Measurements from ENCODE around the gene GFOD2. TPM values are rescaled to one million over a fixed set of nuclear protein-coding genes. Genes with fewer than 3 reads are reported as not detected.
"Not testable (repeated sequence)": the region's sequence is repeated elsewhere in the genome, so short reads cannot be mapped to it uniquely, and the experiment has no call there.

GFOD2 gene
- total RNA-seq, 2 experiments from 2014 or later = 7.3 to 8.2 TPM

DNA sequence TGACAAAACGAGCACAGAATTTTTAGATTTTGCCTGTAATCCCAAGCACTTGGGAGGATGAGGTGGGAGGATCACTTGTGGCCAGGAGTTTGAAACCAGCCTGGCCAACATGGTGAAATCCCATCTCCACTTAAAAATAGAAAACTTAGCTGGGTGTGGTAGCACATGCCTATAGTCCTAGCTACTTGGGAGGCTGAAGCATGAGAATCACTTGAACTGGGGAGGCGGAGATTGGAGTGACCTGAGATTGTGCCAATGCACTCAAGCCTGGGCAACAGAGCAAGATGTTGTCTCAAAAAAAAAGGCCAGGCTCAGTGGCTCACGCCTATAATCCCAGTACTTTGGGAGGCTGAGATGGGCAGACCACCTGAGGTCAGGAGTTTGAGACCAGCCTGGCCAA is 32.2 kb upstream of the GFOD2 start:
- H3K36me3 Mint-ChIP-seq (ENCODE audit: low read depth); CTCF ChIA-PET; H3K27me3 Mint-ChIP-seq (ENCODE audit: low read depth); H3K9me3 Mint-ChIP-seq; DNase-seq; H3K27ac Mint-ChIP-seq; H3K4me1 Mint-ChIP-seq (ENCODE audit: low read depth); intact Hi-C loops (cut with micrococcal nuclease); H3K4me3 Mint-ChIP-seq: not testable (repeated sequence)

DNA sequence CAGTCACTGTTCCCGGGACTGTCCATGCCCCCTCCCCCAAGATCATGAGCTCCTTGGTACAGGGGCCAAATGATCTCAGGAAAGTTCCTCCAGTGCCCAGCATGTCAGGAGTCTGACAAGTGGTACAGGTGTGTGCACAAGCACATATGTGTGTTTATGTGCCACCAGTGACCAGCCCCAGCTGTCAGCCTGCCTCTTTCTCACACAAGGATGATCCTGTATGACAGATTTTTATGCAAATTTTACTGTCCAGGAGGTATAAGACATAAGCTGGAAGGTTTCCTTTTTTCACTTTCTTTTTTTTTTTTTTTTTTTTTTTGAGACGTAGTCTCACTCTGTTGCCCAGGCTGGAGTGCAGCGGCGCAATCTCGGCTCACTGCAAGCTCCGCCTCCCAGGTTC is 31.4 kb upstream of the GFOD2 start:
- CTCF ChIA-PET = interaction anchor here (0.6 to 1.3 kb wide), 2 partner anchors 66 to 188 kb away, joined by 3 to 7 read pairs; no protein-coding TSS in a partner anchor
- Mint-ChIP-seq H3K9me3 (no peaks in the 10 kb centered on the region), H3K4me1 (ENCODE audit: low read depth) (no peaks in the 10 kb centered on the region), H3K27me3 (ENCODE audit: low read depth) (no peaks in the 10 kb centered on the region), H3K36me3 (ENCODE audit: low read depth) (peaks cover 6% of the 10 kb centered on the region), H3K4me3 (no peak overlapping the region), H3K27ac (no peak overlapping the region)
- intact Hi-C loops (cut with micrococcal nuclease) = no loop called here
- no peak for DNase-seq

DNA sequence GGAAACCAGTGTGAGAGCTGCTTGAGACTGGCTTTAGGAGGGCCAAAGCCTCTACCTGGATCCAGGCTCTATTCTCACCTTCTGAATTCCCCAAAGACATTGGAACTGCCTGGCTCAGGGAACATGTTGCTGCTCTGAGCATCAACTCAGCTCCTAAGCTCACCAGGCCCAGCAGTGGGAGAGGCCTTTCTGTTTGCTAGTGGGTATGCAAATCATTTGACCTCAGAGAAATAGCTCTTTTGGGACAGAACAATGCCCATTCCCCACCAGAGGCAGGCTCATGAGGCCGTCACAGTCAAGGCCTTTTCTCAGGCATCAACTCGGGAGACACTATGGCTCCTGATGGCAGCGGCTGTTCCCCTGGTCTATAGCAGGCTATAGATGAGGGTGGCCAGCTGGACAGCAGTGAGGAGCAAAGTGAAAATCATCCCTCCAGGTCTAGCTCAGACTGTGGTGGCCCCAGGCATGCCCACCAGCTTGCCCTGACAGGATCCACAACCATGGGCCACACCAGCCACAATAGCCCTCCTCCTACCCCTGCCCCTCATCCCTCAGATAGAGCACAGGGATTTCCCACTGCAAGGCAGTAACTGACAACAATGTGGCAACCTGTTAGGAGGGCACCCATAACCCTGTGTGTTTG is 30.4 kb upstream of the GFOD2 start:
- CTCF ChIA-PET = interaction anchor here (0.5 to 1.3 kb wide), 4 partner anchors 27 to 651 kb away, joined by 3 to 7 read pairs (median 4); no protein-coding TSS in a partner anchor
- Mint-ChIP-seq H3K4me1 (ENCODE audit: low read depth) (no peaks in the 10 kb centered on the region), H3K27ac (no peak overlapping the region), H3K27me3 (ENCODE audit: low read depth) (no peaks in the 10 kb centered on the region), H3K9me3 (no peaks in the 10 kb centered on the region), H3K4me3 (no peak overlapping the region), H3K36me3 (ENCODE audit: low read depth) (peaks cover 6% of the 10 kb centered on the region)
- DNase-seq = no peak
- intact Hi-C loops (cut with micrococcal nuclease) = no loop called here

DNA sequence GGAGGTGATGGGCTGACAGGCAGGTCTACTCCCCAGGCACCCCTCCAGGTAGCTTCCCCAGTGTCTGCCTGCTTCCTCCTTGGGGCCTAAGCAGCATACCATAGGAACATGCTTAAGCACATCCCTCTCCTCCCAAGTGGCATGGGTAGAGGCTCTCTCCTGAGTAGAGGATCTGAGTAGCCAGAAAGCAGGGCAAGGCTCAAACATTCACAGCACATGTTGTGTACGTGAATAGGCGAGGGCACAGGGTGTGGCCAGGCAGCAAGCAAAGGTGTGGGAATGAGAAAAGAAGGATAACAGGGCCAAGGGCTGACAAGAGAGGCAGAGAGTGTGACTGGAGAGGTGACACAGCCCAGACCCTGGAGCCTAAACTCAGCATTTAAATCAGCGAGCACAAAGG is 29.7 kb upstream of the GFOD2 start:
- H3K4me1 Mint-ChIP-seq (ENCODE audit: low read depth) = no peaks in the 10 kb centered on the region
- intact Hi-C loops (cut with micrococcal nuclease) = no loop called here
- CTCF ChIA-PET = no interaction called here
- no peaks in the 10 kb centered on the region for H3K27me3 Mint-ChIP-seq (ENCODE audit: low read depth)
- no peaks in the 10 kb centered on the region for H3K9me3 Mint-ChIP-seq
- H3K27ac Mint-ChIP-seq = no peak overlapping the region
- H3K36me3 Mint-ChIP-seq (ENCODE audit: low read depth) = peaks cover 3% of the 10 kb centered on the region
- no peak overlapping the region for H3K4me3 Mint-ChIP-seq
- no peak for DNase-seq

DNA sequence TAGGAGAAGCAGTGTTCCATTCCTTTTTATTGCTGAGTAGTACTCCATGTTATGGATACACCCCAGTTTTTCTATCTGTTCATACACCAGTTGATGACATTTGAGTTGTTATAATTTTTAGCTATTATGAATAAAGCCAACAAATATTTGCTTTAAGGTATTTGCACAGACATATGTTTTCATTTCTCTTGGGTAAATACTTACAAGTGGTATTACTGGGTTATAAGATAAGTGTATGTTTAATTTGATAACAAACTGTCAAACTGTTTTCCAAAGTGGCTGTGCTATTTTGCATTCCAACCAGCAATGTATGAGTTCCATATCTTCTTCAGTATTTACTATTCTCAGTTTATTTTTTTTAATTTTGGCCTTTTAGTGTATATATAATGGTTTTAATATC is 27.7 kb upstream of the GFOD2 start:
- CTCF ChIA-PET = interaction anchor here (1.2 kb wide), 1 partner anchor 10 kb away, joined by 4 read pairs; no protein-coding TSS in a partner anchor
- no peaks in the 10 kb centered on the region for H3K9me3 Mint-ChIP-seq
- intact Hi-C loops (cut with micrococcal nuclease) = no loop called here

DNA sequence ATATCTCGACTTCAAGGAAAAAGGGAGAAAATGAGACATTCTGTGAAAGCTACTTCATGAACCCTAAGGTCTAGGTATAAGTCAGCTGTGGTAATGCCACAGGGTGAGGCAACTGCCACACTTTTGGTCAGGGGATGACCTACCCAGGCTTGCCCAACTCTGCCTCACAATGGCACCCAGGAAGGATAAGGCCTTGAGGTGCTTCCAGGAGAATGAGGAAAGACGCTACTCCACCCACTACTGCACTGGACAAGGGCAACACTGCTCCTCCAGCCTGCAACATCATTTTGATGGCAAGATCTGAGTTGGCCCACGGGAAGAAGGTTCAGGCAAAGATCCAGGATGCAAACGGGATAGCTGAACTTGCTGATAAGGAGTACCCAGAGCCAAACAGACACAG is 22.0 kb upstream of the GFOD2 start:
- Mint-ChIP-seq H3K4me3 (no peak overlapping the region), H3K4me1 (ENCODE audit: low read depth) (no peaks in the 10 kb centered on the region), H3K9me3 (no peaks in the 10 kb centered on the region), H3K36me3 (ENCODE audit: low read depth) (no peaks in the 10 kb centered on the region), H3K27ac (peak overlapping the region; percentile 7), H3K27me3 (ENCODE audit: low read depth) (no peaks in the 10 kb centered on the region)
- CTCF ChIA-PET = interaction anchor here (0.6 kb wide), 1 partner anchor 148 kb away, joined by 3 read pairs; no protein-coding TSS in a partner anchor
- DNase-seq = no peak
- intact Hi-C loops (cut with micrococcal nuclease) = no loop called here

More for the DNA sequence above, 27.7 kb upstream of the GFOD2 start:
- Mint-ChIP-seq H3K36me3 (ENCODE audit: low read depth) (no peaks in the 10 kb centered on the region), H3K4me1 (ENCODE audit: low read depth) (no peaks in the 10 kb centered on the region), H3K4me3 (no peak overlapping the region), H3K27ac (no peak overlapping the region), H3K27me3 (ENCODE audit: low read depth) (no peaks in the 10 kb centered on the region)
- no peak for DNase-seq

DNA sequence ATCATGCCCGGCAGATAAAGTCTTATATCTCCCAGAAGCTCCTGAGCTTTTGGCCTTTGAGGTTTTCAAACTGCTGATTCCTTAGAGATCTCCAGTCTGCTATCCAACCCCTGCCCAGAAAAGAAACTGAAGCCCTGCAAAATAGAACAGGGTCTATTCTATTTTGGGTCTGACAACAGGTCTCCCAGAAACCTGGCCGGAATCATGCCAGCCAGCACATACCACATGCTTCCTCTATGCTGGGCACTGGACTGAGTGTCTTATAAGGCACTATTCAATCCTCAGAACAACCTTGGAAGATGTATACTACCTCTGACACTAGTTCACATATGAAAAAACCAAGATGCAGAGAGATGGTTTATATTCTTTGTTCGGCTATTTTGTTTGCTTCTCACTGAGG is 21.3 kb upstream of the GFOD2 start:
- no peak for DNase-seq
- CTCF ChIA-PET = interaction anchor here (0.6 to 0.7 kb wide), 2 partner anchors 147 to 219 kb away, joined by 3 read pairs; no protein-coding TSS in a partner anchor
- no peaks in the 10 kb centered on the region for H3K4me1 Mint-ChIP-seq (ENCODE audit: low read depth)
- H3K27me3 Mint-ChIP-seq (ENCODE audit: low read depth) = no peaks in the 10 kb centered on the region
- H3K36me3 Mint-ChIP-seq (ENCODE audit: low read depth) = no peaks in the 10 kb centered on the region
- H3K4me3 Mint-ChIP-seq = no peak overlapping the region
- H3K9me3 Mint-ChIP-seq = no peaks in the 10 kb centered on the region
- intact Hi-C loops (cut with micrococcal nuclease) = no loop called here
- H3K27ac Mint-ChIP-seq = no peak overlapping the region

DNA sequence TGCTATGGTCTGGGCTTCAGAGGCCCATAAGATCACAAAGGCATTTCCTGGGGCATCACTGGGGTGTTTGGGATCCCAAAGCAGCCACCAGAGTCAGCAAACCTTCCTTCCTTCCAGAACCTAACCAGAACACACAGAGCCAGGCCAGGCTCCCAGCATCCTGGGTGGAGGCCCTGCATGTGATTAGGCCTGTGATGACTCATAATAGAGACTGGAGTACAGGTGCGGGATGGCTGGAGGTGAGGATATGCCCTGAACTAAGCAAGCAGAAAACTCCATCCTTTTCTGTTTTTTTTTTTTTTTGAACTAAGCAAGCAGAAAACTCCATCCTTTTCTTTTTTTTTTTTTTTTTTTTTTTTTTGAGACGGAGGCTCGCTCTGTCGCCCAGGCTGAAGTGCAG is 17.7 kb upstream of the GFOD2 start:
- CTCF ChIA-PET = no interaction called here
- DNase-seq = no peak
- Mint-ChIP-seq H3K36me3 (ENCODE audit: low read depth) (no peaks in the 10 kb centered on the region), H3K9me3 (no peaks in the 10 kb centered on the region), H3K27ac (no peak overlapping the region), H3K27me3 (ENCODE audit: low read depth) (no peaks in the 10 kb centered on the region), H3K4me1 (ENCODE audit: low read depth) (no peaks in the 10 kb centered on the region), H3K4me3 (no peak overlapping the region)
- intact Hi-C loops (cut with micrococcal nuclease) = no loop called here

DNA sequence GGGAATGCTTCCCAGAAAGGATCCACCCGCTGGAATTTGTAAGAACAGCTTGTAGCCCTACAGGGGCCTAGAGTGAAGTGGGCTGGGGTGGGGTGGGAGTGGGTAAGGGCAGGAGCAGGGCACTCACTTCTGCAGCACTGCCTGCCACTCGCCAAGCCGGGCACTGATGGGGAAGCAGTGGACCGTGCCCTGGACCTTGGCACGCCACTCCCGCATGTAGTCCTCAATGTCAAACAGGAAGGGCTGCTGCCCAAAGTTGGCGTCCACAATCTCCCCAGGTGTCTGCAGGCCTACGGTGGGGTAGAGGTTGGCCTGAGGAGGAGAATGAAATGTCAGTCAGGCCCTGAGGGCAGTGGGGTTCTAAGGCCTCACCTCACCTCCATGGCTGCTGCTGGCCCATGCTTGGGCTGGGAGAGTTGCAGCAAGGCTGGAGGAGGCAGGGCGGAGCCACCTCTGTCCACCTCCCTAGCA is 15.7 kb upstream of the GFOD2 start:
- Mint-ChIP-seq H3K36me3 (ENCODE audit: low read depth) (no peaks in the 10 kb centered on the region), H3K4me3 (no peak overlapping the region), H3K9me3 (no peaks in the 10 kb centered on the region), H3K27ac (no peak overlapping the region), H3K4me1 (ENCODE audit: low read depth) (no peaks in the 10 kb centered on the region), H3K27me3 (ENCODE audit: low read depth) (no peaks in the 10 kb centered on the region)
- DNase-seq = no peak
- CTCF ChIA-PET = no interaction called here
- intact Hi-C loops (cut with micrococcal nuclease) = no loop called here

DNA sequence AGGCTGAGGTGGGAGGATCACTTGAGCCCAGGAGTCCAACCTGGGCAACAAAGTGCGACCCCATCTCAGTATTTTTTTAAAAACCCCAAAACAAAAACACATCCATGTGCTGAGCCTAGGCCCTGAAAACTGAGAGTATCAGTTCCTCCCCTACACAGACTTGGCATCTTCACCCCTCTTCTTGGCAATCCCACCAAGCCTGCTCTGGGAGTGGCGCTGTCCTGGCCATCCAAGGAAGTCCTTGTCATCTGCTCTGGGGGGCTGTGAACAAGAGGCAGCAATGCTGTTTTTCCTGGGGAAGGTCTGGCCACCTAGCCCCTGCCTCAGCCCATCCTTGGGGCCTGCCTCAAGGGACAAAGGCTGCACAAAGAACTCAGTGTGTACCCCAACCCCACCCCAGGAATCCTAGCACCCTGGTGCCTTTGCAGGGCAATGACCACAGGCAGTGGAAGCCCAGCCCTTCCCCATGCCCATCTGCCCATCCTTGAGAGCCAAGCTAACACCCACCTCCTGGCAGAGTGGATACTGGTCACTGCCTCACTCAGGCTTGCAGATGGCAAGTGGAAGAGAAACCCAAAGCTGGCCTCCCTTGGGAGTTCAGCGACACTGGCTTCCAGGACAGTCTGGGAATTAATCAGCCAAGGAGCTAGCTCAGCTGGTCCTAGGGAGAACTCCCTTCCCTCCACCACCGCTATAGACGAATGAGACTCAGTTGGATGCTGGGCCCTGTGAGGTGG is 14.8 kb upstream of the GFOD2 start:
- CTCF ChIA-PET = no interaction called here
- no peak overlapping the region for H3K27ac Mint-ChIP-seq
- no peaks in the 10 kb centered on the region for H3K36me3 Mint-ChIP-seq (ENCODE audit: low read depth)
- no peaks in the 10 kb centered on the region for H3K4me1 Mint-ChIP-seq (ENCODE audit: low read depth)
- DNase-seq = no peak
- no peak overlapping the region for H3K4me3 Mint-ChIP-seq
- intact Hi-C loops (cut with micrococcal nuclease) = no loop called here
- no peaks in the 10 kb centered on the region for H3K9me3 Mint-ChIP-seq
- no peaks in the 10 kb centered on the region for H3K27me3 Mint-ChIP-seq (ENCODE audit: low read depth)

DNA sequence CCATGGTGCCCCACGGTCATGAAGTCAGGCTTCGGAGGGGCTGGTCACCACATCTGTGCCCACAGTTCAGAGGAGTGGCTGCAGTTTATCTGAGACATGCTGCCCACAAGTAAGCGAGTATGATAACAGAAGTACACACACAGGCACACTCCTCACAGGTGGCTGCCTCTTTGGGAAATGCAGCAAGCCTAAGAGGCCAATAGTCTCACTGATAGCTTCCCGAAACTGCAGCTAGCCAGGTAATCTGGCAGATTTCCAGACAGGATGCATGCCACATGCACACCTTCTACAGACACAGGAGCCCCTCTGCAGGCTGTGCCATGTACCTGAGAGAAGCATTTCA is 12.6 kb upstream of the GFOD2 start:
- Mint-ChIP-seq H3K4me3 (no peak overlapping the region), H3K27ac (no peak overlapping the region), H3K36me3 (ENCODE audit: low read depth) (peaks cover 4% of the 10 kb centered on the region), H3K4me1 (ENCODE audit: low read depth) (no peaks in the 10 kb centered on the region), H3K27me3 (ENCODE audit: low read depth) (no peaks in the 10 kb centered on the region), H3K9me3 (no peaks in the 10 kb centered on the region)
- no peak for DNase-seq
- CTCF ChIA-PET = interaction anchor here (1.2 kb wide), 1 partner anchor 85 kb away, joined by 3 read pairs; no protein-coding TSS in a partner anchor
- intact Hi-C loops (cut with micrococcal nuclease) = no loop called here

DNA sequence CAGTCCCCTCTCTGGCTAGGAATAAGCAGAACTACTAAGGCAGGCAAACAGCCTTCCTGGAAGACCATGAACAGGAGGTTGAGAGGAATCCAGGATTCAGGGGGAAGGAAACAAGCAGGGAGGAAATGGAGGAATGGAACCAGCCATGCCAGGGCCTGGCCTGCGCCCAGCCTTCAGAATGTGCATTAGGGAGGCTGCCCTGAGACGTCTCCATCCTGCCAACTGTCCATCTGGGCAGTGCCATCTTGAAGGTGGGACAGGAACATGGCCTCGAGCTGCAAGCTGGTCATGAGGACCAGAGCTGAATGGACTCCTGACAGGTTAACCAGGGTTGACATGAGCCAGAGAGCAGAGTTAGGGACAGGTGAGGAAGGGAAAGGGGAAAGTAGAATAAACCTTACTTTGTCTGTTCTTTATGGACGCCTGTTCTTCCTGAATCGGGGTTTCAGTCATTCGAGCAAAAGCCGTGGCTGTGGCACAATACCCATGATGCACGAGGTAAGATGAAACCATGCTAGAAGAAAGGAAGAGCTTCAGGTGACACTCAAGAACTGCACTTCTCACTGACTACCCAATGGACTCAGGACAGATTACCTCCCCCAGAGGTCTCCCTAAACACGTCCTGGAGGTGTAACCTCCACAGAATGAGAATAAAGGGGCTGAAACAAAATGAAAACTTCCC is 12.1 kb upstream of the GFOD2 start:
- intact Hi-C loops (cut with micrococcal nuclease) = no loop called here
- CTCF ChIA-PET = interaction anchor here (1.2 kb wide), 1 partner anchor 86 kb away, joined by 3 read pairs; no protein-coding TSS in a partner anchor
- Mint-ChIP-seq H3K4me3 (no peak overlapping the region), H3K4me1 (ENCODE audit: low read depth) (no peaks in the 10 kb centered on the region), H3K27me3 (ENCODE audit: low read depth) (no peaks in the 10 kb centered on the region), H3K36me3 (ENCODE audit: low read depth) (peaks cover 4% of the 10 kb centered on the region), H3K27ac (no peak overlapping the region), H3K9me3 (no peaks in the 10 kb centered on the region)
- DNase-seq = no peak
